SKM-1 (cell line): ENCODE results near the gene GRIP2.

Experiments used
- DNase-seq: peaks from one replicate; lab custom pipeline; 2025; ENCODE audit not compliant: unreplicated experiment; lab: John Stamatoyannopoulos, UW

The GRIP2 gene

DNA sequence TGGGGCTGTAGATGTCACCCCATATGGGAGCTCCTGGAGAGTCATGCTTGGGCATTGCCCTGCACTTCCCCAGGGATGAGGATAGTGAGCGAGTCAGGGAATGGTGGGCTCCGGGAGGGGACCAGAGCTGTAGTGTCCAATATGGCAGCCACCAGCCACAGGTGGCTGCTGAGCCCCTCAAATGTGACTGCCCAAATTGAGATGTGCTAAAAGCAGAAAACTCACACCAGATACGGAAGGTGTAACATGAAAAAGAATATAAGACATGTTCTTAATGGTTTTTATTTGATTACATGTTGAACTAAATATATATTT, 31.7 kb downstream of the GRIP2 start:
- no peak for DNase-seq

GRCh38 chr3:14507757-14508504, 32.2 kb downstream of the GRIP2 start:
- DNase-seq, result no peak

DNA sequence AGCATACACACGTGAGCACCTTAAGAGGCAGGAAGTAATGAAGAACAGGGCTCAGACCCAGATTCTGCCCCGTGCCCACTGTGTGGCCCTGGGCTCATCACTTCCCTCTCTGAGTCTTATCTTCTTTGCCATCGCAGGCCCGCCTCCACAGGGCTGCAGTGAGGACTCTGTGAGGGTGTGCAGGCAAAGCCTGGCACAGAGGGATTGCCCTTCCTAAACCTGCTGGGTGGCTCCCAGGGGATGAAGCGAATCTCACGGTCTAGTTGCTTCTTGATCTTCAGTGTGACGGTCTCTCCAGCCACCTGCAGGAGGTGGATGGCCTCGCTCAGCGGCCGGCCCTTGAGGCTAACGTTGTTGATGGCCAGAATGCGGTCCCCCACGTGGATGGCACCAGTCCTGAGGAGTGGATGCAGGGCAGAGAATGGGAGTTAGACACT, 32.8 kb downstream of the GRIP2 start:
- DNase-seq, result no peak

GRCh38 chr3:14506626-14507304, 33.4 kb downstream of the GRIP2 start:
- no peak for DNase-seq

DNA sequence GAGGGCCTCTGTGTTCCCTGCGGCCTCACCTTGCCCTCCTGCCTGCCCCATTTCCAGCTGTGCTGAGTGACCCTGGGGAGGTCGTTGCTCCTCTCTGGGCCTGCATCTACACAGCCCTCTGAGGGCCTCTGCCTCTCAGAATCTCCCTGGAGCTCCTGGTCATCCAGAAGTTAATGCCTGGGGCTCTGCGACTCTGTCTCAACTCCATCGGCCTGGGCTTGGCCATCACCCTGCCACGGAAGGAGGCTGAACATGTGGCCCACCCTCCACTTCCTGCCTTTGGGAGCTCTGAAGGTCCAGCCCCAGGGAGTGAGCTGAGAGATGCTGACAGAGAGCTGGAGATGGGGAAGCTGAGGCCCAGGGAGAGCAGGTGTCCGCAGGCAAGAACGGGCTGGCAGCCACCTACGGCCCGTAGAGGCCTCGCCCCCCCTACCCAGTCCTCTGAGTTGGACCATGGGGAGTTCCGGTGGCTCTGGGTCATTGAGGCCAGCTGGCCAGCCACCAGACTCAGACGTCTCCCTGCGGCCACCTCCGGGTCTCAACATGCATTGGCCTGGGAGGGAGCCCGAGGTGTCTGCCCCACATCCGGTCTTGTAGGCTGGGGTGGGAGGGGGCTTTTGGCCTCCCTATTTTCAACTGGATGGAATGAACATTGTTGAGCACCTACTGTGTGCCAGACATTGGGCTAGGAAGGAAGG, 34.2 kb downstream of the GRIP2 start:
- no peak for DNase-seq

DNA sequence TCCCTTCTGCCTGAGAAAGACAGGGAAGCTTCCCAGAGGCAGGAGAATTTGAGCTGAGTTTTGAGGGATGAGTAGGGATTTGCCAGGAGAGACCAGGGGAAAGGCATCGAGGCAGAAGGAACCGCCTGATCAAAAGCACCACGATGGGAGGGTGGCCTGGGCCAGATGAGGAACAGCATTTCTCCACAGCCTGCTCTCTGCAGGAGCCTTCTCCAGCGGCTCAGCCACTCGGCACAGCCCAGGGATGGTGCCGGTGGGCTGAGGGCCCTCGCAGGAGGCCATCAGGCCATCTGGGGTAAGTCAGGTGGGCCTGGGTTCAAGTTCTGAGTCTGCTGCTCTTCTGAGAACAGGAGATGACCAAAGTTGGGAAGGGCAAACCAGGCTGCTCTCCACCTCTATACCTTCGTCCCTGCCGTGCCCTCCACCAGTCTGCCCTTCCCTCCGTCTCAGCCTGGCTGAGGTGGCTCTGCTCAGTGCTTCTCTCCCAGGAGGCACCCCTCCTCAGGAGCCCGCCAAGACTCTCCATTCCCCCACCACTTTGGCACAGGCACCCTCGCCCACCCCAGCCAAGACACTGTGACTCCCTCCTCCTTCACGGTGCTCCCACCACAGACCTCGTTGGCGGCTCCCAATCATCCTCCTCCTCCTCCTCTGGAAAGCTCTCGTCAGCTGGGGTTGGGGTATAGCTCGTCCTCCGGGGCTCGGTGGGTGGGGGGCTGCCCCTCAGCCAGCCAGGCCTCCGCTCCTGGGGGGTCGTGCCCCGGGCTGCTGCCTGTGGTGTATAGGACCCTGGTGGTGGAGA, 34.9 kb downstream of the GRIP2 start:
- no peak for DNase-seq

GRCh38 chr3:14503706-14504065, 36.5 kb downstream of the GRIP2 start:
- no peak for DNase-seq

DNA sequence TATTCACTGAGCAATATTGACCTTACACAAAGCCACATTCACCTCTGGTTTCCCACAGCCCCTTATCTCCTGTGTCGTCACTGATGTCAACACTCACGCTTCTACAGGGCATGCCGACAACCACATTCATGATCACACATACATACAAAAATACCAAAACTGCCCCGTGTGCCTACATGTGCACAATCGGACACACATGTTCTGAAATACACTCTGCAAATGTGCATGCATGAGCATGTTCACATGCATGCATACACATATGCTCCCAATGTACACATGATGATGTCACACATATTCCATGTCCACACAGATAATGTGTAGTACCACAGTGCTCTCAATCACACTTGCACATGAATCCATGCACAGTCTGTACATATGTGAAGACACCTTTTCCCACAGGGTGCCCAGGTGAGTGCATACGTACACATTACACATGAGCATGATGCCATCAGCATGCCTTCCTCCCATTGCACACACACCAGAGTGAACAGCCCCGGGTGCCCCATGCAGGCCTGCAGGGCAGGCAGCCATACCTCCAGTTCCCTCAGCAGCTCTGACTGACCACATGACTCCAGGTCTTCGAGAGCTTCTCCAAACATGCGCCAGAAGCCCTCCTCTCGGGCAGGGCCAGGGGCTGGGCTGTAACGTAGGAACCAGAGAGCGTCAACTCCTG, 37.0 kb downstream of the GRIP2 start:
- DNase-seq, result no peak

- no peak for DNase-seq
Measured at GRCh38 chr3:14502472-14502871, 37.7 kb downstream of the GRIP2 start.

- no peak for DNase-seq
Measured at GRCh38 chr3:14497321-14497720, 42.8 kb downstream of the GRIP2 start.

DNA sequence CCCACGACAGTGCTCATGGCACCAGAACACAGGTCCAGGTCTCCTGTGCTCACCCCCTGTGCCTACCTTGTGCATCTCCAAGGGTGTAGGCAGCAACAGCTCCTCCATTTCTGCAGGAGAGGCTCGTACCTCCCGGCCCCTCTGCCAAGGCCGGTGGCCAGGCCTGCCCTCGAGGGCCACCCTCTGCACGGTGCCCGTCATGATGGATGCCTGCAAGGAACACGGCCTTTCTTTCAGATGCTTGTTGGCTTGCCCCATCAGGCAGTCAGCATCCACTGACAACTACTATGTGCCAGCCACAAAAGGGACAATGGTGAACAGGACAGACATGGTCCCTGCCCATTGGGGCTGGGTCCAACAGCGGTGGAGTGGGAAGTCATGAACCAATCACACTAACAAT, 43.8 kb downstream of the GRIP2 start:
- DNase-seq, result no peak

DNA sequence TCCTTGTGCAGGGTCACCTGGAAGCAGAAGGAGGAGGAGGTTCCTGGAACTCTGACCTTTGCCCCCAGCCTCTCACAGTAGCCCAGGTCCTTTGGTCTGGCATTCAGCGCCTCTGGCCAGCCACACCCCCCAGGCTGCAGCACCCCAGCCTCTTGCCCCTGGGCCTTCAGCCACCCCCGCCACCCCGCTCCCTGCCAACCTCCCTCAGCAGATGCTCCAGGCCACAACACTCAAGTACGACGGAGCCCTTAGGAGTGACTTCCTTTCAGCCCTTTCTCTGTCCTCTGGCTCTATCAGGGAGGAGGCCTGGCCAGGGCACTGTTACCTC, 45.2 kb downstream of the GRIP2 start:
- no peak for DNase-seq

DNA sequence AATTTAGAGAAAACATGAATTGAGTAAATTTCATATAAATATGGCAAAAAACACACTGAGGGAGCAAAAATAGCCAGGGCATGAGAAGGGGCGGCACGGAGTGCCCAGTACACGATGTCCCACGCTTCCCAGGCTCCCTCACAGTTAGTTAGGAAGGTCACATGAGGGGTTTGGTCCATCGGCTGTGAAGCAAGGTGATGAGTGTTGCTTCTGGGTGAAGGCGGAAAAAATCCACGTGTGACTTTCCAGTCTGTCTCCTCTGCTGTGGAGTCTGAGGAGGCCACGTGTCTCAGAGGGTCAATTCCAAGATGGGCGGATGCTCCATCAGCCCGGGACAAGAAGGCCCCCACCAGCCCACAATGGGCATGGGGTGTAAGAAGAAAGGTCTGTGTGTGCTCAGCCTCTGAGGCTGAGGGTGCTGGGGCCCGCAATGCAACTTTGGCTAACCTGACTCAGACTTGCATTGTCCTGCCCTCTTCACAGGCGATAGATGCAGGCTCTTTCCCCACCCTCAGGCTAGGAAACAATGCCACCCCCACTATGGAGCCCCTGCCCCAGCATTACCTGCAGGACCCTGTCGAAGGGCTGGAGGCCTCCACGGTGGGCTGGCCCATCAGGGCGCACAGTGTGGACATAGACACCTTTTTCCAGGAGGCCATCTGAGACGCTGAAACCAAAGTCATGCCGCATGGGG, 45.7 kb downstream of the GRIP2 start:
- no peak for DNase-seq

DNA sequence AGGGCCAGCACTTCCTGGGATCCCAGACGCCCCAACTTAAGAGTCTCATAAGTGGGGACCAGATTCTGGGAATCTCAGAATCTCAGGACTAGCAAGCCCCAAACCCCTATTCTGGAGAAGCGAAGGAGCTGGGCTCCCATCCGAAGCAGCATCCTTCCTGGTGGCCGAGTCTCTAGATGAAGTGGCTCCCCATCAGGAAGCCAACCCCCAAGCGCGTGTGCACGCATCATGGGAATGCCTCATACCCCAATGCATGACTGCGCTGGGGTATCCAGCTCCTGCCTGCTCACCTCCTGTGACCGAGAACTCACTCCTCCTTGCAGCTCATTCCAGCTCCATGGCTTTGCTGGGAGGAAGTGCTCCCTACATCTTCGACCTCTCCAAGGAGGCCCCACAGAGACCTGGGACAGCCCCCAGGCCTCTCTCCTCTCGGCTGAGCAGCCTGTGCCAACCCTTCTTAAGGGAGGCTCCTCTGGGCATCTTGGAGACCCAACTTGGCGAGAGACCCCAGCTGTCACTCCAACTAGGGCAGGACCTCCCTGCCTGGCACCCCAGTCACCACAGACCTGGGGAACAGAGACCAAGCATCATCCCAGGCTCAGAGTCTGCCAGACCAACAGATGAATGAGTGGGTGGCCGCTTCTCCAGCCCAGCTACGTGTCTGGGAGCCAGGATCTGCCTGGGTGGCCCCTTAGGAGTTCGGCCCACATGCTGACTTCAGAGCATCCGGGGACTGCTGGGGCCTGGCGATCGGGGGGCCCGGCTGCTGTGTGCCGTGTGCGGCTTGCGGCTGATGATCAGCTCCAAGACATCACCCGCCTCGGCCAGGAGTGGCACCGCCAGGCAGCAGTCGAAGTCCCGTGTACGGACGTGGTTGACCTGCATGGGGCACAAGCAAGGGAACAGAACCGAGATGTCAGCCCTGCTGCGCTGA, 46.9 kb downstream of the GRIP2 start:
- DNase-seq, result no peak

GRCh38 chr3:14491396-14492190, 48.5 kb downstream of the GRIP2 start:
- DNase-seq, result no peak

DNA sequence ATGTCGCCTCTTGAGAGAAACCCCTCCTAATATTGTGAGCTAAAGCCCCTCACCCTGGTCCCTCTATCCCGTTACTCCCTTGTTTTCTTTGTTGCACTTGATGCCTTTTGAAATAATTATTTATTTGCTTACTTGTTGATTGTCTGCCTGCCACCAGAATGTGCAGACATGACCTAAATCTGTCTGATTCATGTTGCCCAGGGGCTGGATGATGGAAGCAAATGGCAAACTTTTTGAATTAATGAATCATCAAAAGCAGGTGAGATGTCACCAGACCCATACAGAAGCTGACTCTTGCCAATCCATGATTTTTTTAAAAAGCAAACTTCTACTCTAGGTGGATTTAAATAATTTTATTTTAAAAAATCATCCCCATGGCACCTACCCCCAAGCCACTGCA, 49.3 kb downstream of the GRIP2 start:
- no peak for DNase-seq

- no peak for DNase-seq
Measured at GRCh38 chr3:14490255-14490654, 49.9 kb downstream of the GRIP2 start.

DNA sequence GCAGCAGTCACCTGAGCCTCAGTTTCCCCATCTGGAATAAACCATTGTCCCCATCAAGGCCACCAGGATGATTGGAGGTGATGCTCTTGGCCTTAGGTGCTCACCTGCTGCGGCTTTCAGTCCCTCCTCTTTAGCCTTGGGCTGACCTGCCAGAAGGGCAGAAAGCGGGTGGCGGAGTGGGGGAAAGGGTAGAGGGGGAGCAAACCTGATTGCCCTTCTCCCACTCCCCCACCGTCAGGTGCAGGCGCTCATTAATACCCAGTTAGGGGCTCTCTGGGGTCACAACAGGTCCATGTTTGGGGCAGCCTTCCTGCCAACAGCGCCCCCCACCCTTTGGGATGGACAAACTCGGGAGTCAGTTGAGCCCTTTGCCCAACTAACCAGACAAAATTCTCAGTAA, 50.5 kb downstream of the GRIP2 start:
- no peak for DNase-seq
